22Rv1 (cell line): Measurements from ENCODE around the gene ETNK2.

ENCODE experiments used
- ZFX ChIP-seq: fragments of 450-650 bp; IDR thresholded peaks from 2 replicates; pipeline ENCODE4 v1.6.1; 2017; ENCODE audit warnings: antibody characterized with exemption, borderline replicate concordance
- TF ChIP-seq, protein P1 (sequence below): fragments of 450-650 bp; IDR thresholded peaks from 2 replicates; pipeline ENCODE4 v1.5.1; 2017; ENCODE audit warnings: mild to moderate bottlenecking

DNA sequence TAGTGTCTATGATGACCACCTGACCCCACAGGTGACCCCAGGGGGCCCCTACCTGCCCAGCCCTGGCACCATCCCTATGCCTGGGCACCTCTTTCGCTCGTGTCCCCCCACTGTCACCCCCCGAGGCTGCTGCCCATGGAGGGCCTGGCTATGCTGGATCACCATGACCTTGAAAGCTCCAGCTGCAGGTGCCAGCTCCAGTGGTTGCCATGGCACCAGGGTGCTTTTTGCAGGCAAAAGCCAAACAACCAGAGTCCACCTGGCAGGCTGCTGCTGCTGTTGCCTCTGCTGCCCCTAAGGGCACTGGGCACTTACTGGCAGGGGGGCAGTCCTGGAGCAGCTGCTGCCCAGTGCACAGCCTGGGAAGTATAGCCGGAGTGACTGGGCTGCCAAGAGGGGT lies 21.7 kb downstream of the ETNK2 start:
- TF ChIP-seq, protein P1, sequence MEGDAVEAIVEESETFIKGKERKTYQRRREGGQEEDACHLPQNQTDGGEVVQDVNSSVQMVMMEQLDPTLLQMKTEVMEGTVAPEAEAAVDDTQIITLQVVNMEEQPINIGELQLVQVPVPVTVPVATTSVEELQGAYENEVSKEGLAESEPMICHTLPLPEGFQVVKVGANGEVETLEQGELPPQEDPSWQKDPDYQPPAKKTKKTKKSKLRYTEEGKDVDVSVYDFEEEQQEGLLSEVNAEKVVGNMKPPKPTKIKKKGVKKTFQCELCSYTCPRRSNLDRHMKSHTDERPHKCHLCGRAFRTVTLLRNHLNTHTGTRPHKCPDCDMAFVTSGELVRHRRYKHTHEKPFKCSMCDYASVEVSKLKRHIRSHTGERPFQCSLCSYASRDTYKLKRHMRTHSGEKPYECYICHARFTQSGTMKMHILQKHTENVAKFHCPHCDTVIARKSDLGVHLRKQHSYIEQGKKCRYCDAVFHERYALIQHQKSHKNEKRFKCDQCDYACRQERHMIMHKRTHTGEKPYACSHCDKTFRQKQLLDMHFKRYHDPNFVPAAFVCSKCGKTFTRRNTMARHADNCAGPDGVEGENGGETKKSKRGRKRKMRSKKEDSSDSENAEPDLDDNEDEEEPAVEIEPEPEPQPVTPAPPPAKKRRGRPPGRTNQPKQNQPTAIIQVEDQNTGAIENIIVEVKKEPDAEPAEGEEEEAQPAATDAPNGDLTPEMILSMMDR = no peak
- TF ChIP-seq ZFX = no peak
